H1 (cell line): ENCODE data around the gene SHROOM3. TPM values are rescaled to one million over a fixed set of nuclear protein-coding genes. Genes with fewer than 3 reads are reported as not detected.

Experiments
- BRCA1 ChIP-seq: IDR thresholded peaks from 2 replicates; pipeline ENCODE4 v1.6.1; 2012; ENCODE audit warnings: low read depth, low read length, improper control_type of control experiment
- CHD1 ChIP-seq: IDR thresholded peaks from 2 replicates; pipeline ENCODE4 v1.6.1; 2012; ENCODE audit warnings: low read depth, low read length, improper control_type of control experiment
- EP300 ChIP-seq, 2 experiments: IDR thresholded peaks; 1 replicate in 1 of 2; 2 replicates in 1 of 2; pipeline ENCODE4 v1.6.1; 2011 to 2012; ENCODE audit warnings: low read depth in 2 of 2, low read length in 2 of 2, mild to moderate bottlenecking in 2 of 2, borderline replicate concordance in 1 of 2, inconsistent platforms in 1 of 2, moderate library complexity in 1 of 2
- JUND ChIP-seq: IDR thresholded peaks from 2 replicates; pipeline ENCODE4 v1.6.1; 2011; ENCODE audit warnings: mild to moderate bottlenecking, improper control_type of control experiment, low read length
- TAF7 ChIP-seq: optimal IDR thresholded peaks from 2 replicates; pipeline ENCODE3; 2011; ENCODE audit warnings: low read depth, mild to moderate bottlenecking, inconsistent platforms, low read length, moderate library complexity, borderline replicate concordance
- polyA plus RNA-seq, 7 experiments: library from polyadenylated mRNA; depleted of rRNA in 3 of 7; stranded (reverse) in 5 of 7; unstranded in 2 of 7; fragments of >200 nt in 5 of 7; fragments of 200-250 nt in 2 of 7; gene quantifications; 1 replicate in 5 of 7; 2 replicates in 1 of 7; 4 replicates in 1 of 7; pipeline versions ENCODE4 v1.2.1 to v1.2.3, GENCODE V29; 2011 to 2013; ENCODE audit warnings: missing spikeins in 2 of 7, mixed read lengths in 2 of 7
- total RNA-seq: library from RNA; stranded (reverse); fragmentation: NEBNext Ultra II Directional; extraction: Animal tissue kit (Norgen Biotek cat#: 25700); gene quantifications from 2 replicates; pipeline ENCODE4 v1.2.1, GENCODE V29; 2021
- TF ChIP-seq, protein P1 (sequence below): fragments of 300-600 bp; sonication (generic); IDR thresholded peaks from 2 replicates; pipeline ENCODE4 v1.7.1; 2012; ENCODE audit warnings: low read length, moderate library complexity, mild to moderate bottlenecking, inconsistent platforms; ENCODE audit not compliant: insufficient replicate concordance

The SHROOM3 gene
- total and polyA plus RNA-seq, 2 of the 8 experiments (the other 6 are each of a cell fraction or from before 2014, with no cell fraction given), result 15.8 to 34.0 TPM

DNA sequence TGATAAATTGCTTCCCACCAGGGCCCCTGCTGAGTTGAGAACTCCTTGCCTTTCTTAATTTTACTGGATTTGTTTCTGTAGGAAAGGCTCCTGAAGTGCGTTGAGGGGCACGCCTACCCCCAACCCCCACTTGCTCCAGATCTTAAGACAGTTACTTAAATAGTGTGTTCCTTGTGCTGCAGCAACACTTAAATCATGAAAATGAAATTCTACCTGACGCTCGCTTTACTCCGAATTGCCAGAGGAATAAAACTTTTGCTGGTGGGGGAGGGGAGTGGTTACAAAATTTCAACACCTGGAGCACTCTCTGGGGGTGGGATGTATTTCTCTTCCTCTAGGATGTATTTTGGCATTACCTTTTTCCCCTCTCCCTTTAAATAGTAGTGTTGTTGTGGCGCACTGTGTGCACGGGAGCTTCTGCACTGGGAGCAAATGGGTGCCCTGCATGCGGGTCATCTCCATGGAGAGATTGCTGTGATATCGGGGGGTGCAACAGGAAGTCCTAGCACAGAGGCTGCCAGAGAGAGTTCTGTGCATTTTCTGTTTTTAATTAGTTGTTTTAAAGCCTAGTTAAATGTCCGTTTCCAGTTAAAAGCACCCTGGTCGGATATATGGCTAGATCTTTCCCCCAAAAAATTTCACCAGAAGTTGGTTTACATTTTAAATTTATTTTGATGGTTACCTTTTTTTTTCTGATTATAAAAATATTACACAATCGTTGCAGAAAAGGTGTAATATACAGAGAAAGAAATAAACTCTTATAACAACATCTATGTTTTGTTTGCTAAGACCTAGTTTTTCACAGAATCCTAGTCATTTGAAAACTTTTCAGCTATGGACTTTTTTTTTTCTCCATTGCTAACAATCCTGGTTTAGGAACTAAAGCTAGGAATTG is 255.2 kb downstream of the SHROOM3 start (continued):
- TF ChIP-seq, protein P1, sequence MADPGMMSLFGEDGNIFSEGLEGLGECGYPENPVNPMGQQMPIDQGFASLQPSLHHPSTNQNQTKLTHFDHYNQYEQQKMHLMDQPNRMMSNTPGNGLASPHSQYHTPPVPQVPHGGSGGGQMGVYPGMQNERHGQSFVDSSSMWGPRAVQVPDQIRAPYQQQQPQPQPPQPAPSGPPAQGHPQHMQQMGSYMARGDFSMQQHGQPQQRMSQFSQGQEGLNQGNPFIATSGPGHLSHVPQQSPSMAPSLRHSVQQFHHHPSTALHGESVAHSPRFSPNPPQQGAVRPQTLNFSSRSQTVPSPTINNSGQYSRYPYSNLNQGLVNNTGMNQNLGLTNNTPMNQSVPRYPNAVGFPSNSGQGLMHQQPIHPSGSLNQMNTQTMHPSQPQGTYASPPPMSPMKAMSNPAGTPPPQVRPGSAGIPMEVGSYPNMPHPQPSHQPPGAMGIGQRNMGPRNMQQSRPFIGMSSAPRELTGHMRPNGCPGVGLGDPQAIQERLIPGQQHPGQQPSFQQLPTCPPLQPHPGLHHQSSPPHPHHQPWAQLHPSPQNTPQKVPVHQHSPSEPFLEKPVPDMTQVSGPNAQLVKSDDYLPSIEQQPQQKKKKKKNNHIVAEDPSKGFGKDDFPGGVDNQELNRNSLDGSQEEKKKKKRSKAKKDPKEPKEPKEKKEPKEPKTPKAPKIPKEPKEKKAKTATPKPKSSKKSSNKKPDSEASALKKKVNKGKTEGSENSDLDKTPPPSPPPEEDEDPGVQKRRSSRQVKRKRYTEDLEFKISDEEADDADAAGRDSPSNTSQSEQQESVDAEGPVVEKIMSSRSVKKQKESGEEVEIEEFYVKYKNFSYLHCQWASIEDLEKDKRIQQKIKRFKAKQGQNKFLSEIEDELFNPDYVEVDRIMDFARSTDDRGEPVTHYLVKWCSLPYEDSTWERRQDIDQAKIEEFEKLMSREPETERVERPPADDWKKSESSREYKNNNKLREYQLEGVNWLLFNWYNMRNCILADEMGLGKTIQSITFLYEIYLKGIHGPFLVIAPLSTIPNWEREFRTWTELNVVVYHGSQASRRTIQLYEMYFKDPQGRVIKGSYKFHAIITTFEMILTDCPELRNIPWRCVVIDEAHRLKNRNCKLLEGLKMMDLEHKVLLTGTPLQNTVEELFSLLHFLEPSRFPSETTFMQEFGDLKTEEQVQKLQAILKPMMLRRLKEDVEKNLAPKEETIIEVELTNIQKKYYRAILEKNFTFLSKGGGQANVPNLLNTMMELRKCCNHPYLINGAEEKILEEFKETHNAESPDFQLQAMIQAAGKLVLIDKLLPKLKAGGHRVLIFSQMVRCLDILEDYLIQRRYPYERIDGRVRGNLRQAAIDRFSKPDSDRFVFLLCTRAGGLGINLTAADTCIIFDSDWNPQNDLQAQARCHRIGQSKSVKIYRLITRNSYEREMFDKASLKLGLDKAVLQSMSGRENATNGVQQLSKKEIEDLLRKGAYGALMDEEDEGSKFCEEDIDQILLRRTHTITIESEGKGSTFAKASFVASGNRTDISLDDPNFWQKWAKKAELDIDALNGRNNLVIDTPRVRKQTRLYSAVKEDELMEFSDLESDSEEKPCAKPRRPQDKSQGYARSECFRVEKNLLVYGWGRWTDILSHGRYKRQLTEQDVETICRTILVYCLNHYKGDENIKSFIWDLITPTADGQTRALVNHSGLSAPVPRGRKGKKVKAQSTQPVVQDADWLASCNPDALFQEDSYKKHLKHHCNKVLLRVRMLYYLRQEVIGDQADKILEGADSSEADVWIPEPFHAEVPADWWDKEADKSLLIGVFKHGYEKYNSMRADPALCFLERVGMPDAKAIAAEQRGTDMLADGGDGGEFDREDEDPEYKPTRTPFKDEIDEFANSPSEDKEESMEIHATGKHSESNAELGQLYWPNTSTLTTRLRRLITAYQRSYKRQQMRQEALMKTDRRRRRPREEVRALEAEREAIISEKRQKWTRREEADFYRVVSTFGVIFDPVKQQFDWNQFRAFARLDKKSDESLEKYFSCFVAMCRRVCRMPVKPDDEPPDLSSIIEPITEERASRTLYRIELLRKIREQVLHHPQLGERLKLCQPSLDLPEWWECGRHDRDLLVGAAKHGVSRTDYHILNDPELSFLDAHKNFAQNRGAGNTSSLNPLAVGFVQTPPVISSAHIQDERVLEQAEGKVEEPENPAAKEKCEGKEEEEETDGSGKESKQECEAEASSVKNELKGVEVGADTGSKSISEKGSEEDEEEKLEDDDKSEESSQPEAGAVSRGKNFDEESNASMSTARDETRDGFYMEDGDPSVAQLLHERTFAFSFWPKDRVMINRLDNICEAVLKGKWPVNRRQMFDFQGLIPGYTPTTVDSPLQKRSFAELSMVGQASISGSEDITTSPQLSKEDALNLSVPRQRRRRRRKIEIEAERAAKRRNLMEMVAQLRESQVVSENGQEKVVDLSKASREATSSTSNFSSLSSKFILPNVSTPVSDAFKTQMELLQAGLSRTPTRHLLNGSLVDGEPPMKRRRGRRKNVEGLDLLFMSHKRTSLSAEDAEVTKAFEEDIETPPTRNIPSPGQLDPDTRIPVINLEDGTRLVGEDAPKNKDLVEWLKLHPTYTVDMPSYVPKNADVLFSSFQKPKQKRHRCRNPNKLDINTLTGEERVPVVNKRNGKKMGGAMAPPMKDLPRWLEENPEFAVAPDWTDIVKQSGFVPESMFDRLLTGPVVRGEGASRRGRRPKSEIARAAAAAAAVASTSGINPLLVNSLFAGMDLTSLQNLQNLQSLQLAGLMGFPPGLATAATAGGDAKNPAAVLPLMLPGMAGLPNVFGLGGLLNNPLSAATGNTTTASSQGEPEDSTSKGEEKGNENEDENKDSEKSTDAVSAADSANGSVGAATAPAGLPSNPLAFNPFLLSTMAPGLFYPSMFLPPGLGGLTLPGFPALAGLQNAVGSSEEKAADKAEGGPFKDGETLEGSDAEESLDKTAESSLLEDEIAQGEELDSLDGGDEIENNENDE, result no peak
- no peak for TF ChIP-seq TAF7
- TF ChIP-seq CHD1, result peak; percentile 12; the same call in 1 of the 2 replicates
- TF ChIP-seq JUND, result no peak
- TF ChIP-seq EP300 (IDR thresholded peaks at IDR 0.05; ENCODE audit: borderline replicate concordance in 1 of 2, low read depth in 2 of 2, low read length in 2 of 2), result no peak
- TF ChIP-seq BRCA1, result no peak
